Chondrocyte (in vitro differentiated cells): ENCODE results near the gene PROX2. TPM values are rescaled to one million over a fixed set of nuclear protein-coding genes. Genes with fewer than 3 reads are reported as not detected.
A peak's percentile ranks its signal among the peaks of the same experiment; 100 is the strongest.

Source experiments
- DNase-seq: peaks from one replicate; pipeline ENCODE4 v3.0.0; 2021; ENCODE audit warnings: mixed read lengths, low spot score
- H3K27ac Mint-ChIP-seq: one replicate; pipeline ENCODE4 v1.8.0; 2021; ENCODE audit warnings: mild to moderate bottlenecking, moderate library complexity, mixed read lengths; ENCODE audit not compliant: unreplicated experiment
- H3K27me3 Mint-ChIP-seq: 2 replicates; pipeline ENCODE4 v1.8.0; 2021; ENCODE audit warnings: low read depth, mixed read lengths
- H3K36me3 Mint-ChIP-seq: 2 replicates; pipeline ENCODE4 v1.8.0; 2021; ENCODE audit warnings: low read depth, mixed read lengths
- H3K4me1 Mint-ChIP-seq: 2 replicates; pipeline ENCODE4 v1.8.0; 2021; ENCODE audit warnings: low read depth, mild to moderate bottlenecking, mixed read lengths
- H3K4me3 Mint-ChIP-seq: one replicate; pipeline ENCODE4 v1.8.0; 2021; ENCODE audit warnings: mild to moderate bottlenecking, moderate library complexity, mixed read lengths; ENCODE audit not compliant: unreplicated experiment
- H3K9me3 Mint-ChIP-seq: 2 replicates; pipeline ENCODE4 v1.8.0; 2021; ENCODE audit warnings: low read depth, mixed read lengths
- total RNA-seq: library from RNA; stranded (reverse); gene quantifications from 3 replicates; pipeline ENCODE4 v1.2.1, GENCODE V29; 2021
- TF ChIP-seq, protein P1 (sequence below): fragments of 200-600 bp; sonication (generic); IDR thresholded peaks from 2 replicates; pipeline ENCODE4 v1.5.0; 2021; ENCODE audit warnings: antibody characterized with exemption, mild to moderate bottlenecking, moderate library complexity

The PROX2 gene
- total RNA-seq, 1 donor from 2014 or later = not detected

DNA sequence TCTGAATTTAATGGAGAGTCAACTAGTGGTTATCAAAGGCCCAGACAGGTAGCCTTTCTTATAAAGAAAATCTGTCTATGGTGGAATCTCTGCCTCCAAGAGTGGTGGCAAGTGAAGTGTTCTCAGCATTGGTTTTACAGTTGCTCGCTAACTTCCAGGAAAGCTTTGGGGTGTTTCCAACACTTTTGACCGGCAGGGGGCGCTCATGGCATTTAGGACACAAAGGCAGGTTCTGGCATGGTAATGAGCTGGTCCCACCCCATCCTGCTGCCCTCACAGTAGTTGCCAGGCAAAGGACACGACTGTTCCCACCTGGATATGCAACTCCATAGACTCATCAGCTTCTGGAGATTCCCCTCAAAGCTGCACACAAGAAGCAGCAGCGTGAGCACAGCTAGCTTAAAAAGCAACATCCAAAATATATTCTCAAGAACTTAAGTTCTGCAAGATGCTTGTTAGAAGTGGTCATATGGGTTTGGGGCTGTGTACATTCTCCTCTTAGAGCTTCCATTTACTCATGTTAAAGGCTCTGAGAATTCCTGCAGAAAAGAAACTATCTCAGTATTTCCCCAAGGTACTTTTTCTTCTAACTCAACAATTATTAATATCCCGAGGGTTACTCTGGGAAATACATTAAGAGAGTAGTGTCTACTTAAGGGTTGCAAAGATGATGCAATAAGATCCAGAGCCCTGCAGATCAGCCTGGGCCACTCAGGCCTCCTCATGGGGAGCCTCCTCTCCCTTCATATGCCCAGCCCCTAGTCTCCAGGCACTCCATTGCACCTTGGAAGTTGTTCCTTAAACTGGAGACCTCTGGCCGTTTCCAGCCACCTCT is 14.8 kb downstream of the PROX2 start:
- Mint-ChIP-seq H3K9me3 (no peaks in the 10 kb centered on the region), H3K4me1 (peaks cover 10% of the 10 kb centered on the region), H3K27me3 (no peaks in the 10 kb centered on the region), H3K27ac (no peak overlapping the region), H3K36me3 (no peaks in the 10 kb centered on the region), H3K4me3 (no peak overlapping the region)
- no peak for DNase-seq
- TF ChIP-seq, protein P1, sequence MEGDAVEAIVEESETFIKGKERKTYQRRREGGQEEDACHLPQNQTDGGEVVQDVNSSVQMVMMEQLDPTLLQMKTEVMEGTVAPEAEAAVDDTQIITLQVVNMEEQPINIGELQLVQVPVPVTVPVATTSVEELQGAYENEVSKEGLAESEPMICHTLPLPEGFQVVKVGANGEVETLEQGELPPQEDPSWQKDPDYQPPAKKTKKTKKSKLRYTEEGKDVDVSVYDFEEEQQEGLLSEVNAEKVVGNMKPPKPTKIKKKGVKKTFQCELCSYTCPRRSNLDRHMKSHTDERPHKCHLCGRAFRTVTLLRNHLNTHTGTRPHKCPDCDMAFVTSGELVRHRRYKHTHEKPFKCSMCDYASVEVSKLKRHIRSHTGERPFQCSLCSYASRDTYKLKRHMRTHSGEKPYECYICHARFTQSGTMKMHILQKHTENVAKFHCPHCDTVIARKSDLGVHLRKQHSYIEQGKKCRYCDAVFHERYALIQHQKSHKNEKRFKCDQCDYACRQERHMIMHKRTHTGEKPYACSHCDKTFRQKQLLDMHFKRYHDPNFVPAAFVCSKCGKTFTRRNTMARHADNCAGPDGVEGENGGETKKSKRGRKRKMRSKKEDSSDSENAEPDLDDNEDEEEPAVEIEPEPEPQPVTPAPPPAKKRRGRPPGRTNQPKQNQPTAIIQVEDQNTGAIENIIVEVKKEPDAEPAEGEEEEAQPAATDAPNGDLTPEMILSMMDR = peak; percentile 92

DNA sequence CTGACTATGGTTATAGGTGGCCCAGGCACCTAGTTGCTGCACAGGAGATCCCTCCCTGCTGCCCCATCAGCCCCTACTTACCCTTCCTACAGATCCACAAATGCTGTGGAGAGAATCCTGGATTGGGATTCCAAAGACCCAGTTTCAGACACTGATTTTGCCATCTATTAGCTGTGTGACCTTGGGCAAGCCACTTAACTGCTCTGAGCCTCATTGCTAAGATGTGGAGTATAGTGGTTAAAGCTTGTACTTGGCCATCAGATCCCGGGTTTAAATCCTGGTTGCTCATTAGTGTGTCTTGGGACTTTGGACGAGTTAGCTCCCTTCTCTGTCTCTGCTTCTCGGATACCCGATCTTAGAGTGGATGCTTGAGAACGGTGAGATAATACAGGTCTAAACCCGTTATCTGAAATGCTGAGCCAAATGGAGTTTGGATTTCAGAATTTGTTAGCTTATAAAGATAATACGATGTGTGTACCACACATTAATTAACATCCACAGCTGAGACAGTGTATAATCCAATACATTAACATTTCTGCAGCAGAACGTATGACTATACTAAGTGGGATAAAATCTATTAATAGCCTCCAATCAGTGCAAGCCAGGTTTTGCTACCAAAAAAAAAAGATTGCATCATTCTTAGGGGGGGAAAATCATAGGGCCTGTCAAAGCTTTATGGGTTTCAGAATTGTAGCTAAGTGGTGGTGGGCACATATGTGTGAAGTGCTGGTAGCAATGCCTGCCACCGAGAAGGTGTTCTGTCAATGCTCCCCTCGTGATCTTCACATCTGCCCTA is 16.0 kb downstream of the PROX2 start:
- H3K36me3 Mint-ChIP-seq = no peaks in the 10 kb centered on the region
- no peak for DNase-seq
- TF ChIP-seq, protein P1 = no peak
- peaks cover 10% of the 10 kb centered on the region for H3K4me1 Mint-ChIP-seq
- no peak overlapping the region for H3K27ac Mint-ChIP-seq
- no peaks in the 10 kb centered on the region for H3K9me3 Mint-ChIP-seq
- no peaks in the 10 kb centered on the region for H3K27me3 Mint-ChIP-seq
- no peak overlapping the region for H3K4me3 Mint-ChIP-seq

DNA sequence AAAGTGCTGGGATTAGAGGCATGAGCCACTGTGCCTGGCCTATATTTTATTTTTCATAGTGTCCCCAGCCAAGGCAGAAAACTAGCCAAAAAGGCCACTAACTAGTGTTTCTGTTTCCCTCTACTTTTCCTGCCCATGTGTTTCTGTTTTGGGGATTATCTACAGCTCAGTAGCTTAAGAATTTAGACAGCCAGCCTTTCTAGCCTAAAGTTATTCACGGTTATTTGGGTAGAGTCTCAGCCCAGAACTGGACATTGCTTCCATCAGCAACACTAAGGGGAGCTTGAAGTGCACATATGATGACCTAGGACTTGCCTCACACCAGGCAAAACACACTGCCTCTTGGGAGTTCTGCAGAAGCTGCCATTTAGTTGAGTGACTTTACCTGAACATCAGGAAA is 17.9 kb downstream of the PROX2 start:
- DNase-seq = no peak
- Mint-ChIP-seq H3K9me3 (no peaks in the 10 kb centered on the region), H3K36me3 (no peaks in the 10 kb centered on the region), H3K4me1 (peaks cover 15% of the 10 kb centered on the region), H3K4me3 (no peak overlapping the region), H3K27me3 (no peaks in the 10 kb centered on the region), H3K27ac (no peak overlapping the region)
- TF ChIP-seq, protein P1 = no peak

DNA sequence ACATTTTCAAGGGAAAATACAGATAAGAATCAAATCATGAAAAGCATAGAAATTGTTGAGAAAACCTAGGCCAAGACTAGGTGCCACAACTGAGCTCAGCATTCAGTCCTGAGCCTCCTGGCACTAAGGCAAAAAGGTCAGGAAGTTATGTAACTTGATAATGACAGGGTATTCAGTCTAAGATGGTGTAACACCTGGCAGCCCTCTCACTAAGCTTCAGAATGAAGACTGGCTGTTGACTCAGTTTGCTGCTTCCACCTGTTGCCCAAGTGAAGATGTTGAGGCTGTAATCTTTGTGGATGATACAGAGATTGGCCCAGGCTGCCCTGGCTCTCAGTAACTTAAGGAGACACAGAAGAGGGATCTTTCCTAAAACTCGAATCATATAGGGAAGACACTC is 19.6 kb downstream of the PROX2 start:
- H3K9me3 Mint-ChIP-seq = no peaks in the 10 kb centered on the region
- TF ChIP-seq, protein P1 = no peak
- no peaks in the 10 kb centered on the region for H3K36me3 Mint-ChIP-seq
- no peak for DNase-seq
- H3K4me3 Mint-ChIP-seq = no peak overlapping the region
- no peak overlapping the region for H3K27ac Mint-ChIP-seq
- peaks cover 23% of the 10 kb centered on the region for H3K4me1 Mint-ChIP-seq
- no peaks in the 10 kb centered on the region for H3K27me3 Mint-ChIP-seq

DNA sequence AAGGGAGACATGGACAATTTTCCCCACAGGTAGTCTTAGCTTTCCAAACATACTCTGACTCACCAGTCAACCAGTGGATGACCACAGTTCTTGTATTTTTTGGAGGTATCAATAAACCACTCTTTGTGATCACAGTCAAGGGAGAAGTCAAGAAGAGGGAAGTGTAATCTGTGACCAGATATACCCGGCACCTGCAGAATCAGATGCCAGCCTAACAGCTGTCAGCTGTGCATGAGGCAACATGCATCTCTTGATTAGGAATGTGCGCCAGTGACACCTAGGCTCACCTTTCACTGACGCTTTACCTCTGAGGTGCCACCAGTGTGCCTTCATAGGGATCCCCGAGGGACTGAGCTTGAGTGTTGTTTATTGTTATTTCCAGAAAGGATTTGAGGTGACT is 20.0 kb downstream of the PROX2 start:
- H3K27ac Mint-ChIP-seq = no peak overlapping the region
- DNase-seq = no peak
- H3K4me1 Mint-ChIP-seq = peaks cover 23% of the 10 kb centered on the region
- H3K27me3 Mint-ChIP-seq = no peaks in the 10 kb centered on the region
- TF ChIP-seq, protein P1 = no peak
- H3K36me3 Mint-ChIP-seq = no peaks in the 10 kb centered on the region
- no peak overlapping the region for H3K4me3 Mint-ChIP-seq
- H3K9me3 Mint-ChIP-seq = no peaks in the 10 kb centered on the region
